CD4-positive, alpha-beta T cell (primary cell): ENCODE data around the gene ABCA9. TPM values are rescaled to one million over a fixed set of nuclear protein-coding genes. Genes with fewer than 3 reads are reported as not detected.

ENCODE experiments used
- ATAC-seq: fragments of 200-7000 bp; cut with Tn5 transposase; one replicate; pipeline ENCODE4 v1.10.0; 2022; ENCODE audit warnings: mild to moderate bottlenecking; ENCODE audit not compliant: poor library complexity
- CTCF ChIA-PET: fragments of 350-600 bp; sonication (Branson Sonifier 250); formaldehyde crosslinking; loops from one replicate; lab custom pipeline; 2021; ENCODE audit warnings: antibody characterized with exemption, inconsistent platforms; lab: Charles Lee
- POLR2A ChIA-PET: fragments of 350-600 bp; sonication (Branson Sonifier 250); formaldehyde crosslinking; loops from one replicate; lab custom pipeline; 2021; ENCODE audit warnings: antibody characterized with exemption, inconsistent platforms; lab: Charles Lee
- DNase-seq, 14 experiments: peaks; one replicate each; pipeline ENCODE4 v3.0.0-alpha.2; 2013 to 2020; ENCODE audit warnings: mixed read lengths in 2 of 14
- H3K27ac ChIP-seq, 2 donors: one replicate each; pipeline versions ENCODE4 v1.5.1 to v1.7.0; 2013; ENCODE audit warnings: low read length in 2 of 2, low read depth in 1 of 2, mild to moderate bottlenecking in 1 of 2
- H3K27me3 ChIP-seq, 2 experiments: 1 replicate in 1 of 2; 2 replicates in 1 of 2; pipeline versions ENCODE4 v1.6.1 to v1.7.0; 2013; ENCODE audit warnings: low read length in 2 of 2, control low read depth in 1 of 2, mild to moderate bottlenecking in 1 of 2, moderate library complexity in 1 of 2; ENCODE audit not compliant: insufficient read depth in 2 of 2, control insufficient read depth in 1 of 2
- H3K36me3 ChIP-seq: one replicate; pipeline ENCODE4 v1.6.1; 2013; ENCODE audit warnings: low read length, control low read depth; ENCODE audit not compliant: insufficient read depth
- H3K4me1 ChIP-seq: one replicate; pipeline ENCODE4 v1.6.1; 2013; ENCODE audit warnings: low read length, control low read depth; ENCODE audit not compliant: insufficient read depth
- H3K4me3 ChIP-seq: one replicate; pipeline ENCODE4 v1.5.1; 2013; ENCODE audit warnings: mild to moderate bottlenecking, low read length, moderate library complexity
- H3K9me3 ChIP-seq, 2 experiments: 1 replicate in 1 of 2; 2 replicates in 1 of 2; pipeline versions ENCODE4 v1.6.1 to v1.7.0; 2013; ENCODE audit warnings: low read length in 2 of 2, mild to moderate bottlenecking in 2 of 2, control low read depth in 1 of 2, moderate library complexity in 1 of 2; ENCODE audit not compliant: control insufficient read depth in 1 of 2, insufficient read depth in 1 of 2
- H3K27ac Mint-ChIP-seq: one replicate; pipeline ENCODE4 v1.8.0; 2020; ENCODE audit warnings: mixed read lengths
- H3K27me3 Mint-ChIP-seq: one replicate; pipeline ENCODE4 v1.8.0; 2021; ENCODE audit warnings: mixed read lengths
- H3K36me3 Mint-ChIP-seq: one replicate; pipeline ENCODE4 v1.8.0; 2021; ENCODE audit warnings: low read depth, mixed read lengths
- H3K4me1 Mint-ChIP-seq: one replicate; pipeline ENCODE4 v1.8.0; 2021; ENCODE audit warnings: low read depth, mixed read lengths
- H3K4me3 Mint-ChIP-seq: one replicate; pipeline ENCODE4 v1.8.0; 2020; ENCODE audit warnings: mild to moderate bottlenecking, mixed read lengths
- H3K9me3 Mint-ChIP-seq: one replicate; pipeline ENCODE4 v1.8.0; 2020; ENCODE audit warnings: mixed read lengths
- CTCF ChIP-seq: fragments of 200-600 bp; IDR thresholded peaks from one replicate; pipeline ENCODE4 v1.8.0; 2022; ENCODE audit warnings: antibody characterized with exemption, mild to moderate bottlenecking
- intact Hi-C, 2 experiments: fragments of 100-400 bp; cut with DNase I in 1 of 2; cut with micrococcal nuclease in 1 of 2; formaldehyde crosslinking; loops; one replicate each; pipeline versions ENCODE4 v1.15.1 to v1.9.0; 2023 to 2025; cut with DNase I, micrococcal nuclease
- total RNA-seq, 174 experiments: library from RNA in 2 of 174; stranded (reverse) in 2 of 174; gene quantifications; one replicate each; pipeline ENCODE4 v1.2.3 and lab custom pipeline; 2021 to 2026

The ABCA9 gene
- total RNA-seq, 2 experiments from 2014 or later: 0.03 TPM

GRCh38 chr17:69045646-69046045 lies 15.1 kb downstream of the ABCA9 start:
- ChIA-PET CTCF (no interaction called here), POLR2A (no interaction called here)
- intact Hi-C loops: no loop called here
- Mint-ChIP-seq H3K27ac (no peak overlapping the region), H3K4me1 (peaks cover 4% of the 10 kb centered on the region), H3K36me3 (no peaks in the 10 kb centered on the region), H3K4me3 (no peak overlapping the region), H3K9me3 (no peaks in the 10 kb centered on the region), H3K27me3 (peaks cover 11% of the 10 kb centered on the region)
- Histone ChIP-seq H3K27me3 (no peaks in the 10 kb centered on the region), H3K27ac (no peak overlapping the region), H3K4me3 (no peak overlapping the region), H3K36me3 (no peaks in the 10 kb centered on the region), H3K9me3 (no peaks in the 10 kb centered on the region), H3K4me1 (no peaks in the 10 kb centered on the region)
- DNase-seq (no peak), ATAC-seq (no peak)
- no peak for TF ChIP-seq CTCF

GRCh38 chr17:69044371-69044770 lies 16.4 kb downstream of the ABCA9 start:
- TF ChIP-seq CTCF: no peak
- ATAC-seq (no peak), DNase-seq (no peak)
- no peak overlapping the region for H3K4me3 Mint-ChIP-seq
- H3K27me3 Mint-ChIP-seq: peaks cover 6% of the 10 kb centered on the region
- POLR2A ChIA-PET: no interaction called here
- H3K4me3 ChIP-seq: no peak overlapping the region
- H3K27ac Mint-ChIP-seq: no peak overlapping the region
- no peaks in the 10 kb centered on the region for H3K9me3 Mint-ChIP-seq
- H3K27me3 ChIP-seq: no peaks in the 10 kb centered on the region
- H3K36me3 ChIP-seq: no peaks in the 10 kb centered on the region
- no peak overlapping the region for H3K27ac ChIP-seq
- CTCF ChIA-PET: no interaction called here
- intact Hi-C loops: no loop called here
- H3K9me3 ChIP-seq: no peaks in the 10 kb centered on the region
- peaks cover 3% of the 10 kb centered on the region for H3K4me1 Mint-ChIP-seq
- H3K36me3 Mint-ChIP-seq: no peaks in the 10 kb centered on the region
- H3K4me1 ChIP-seq: no peaks in the 10 kb centered on the region

- Mint-ChIP-seq H3K27ac (no peak overlapping the region), H3K36me3 (no peaks in the 10 kb centered on the region), H3K4me3 (no peak overlapping the region), H3K9me3 (no peaks in the 10 kb centered on the region), H3K27me3 (no peaks in the 10 kb centered on the region), H3K4me1 (no peaks in the 10 kb centered on the region)
- no peaks in the 10 kb centered on the region for H3K27me3 ChIP-seq
- CTCF ChIA-PET: no interaction called here
- H3K4me3 ChIP-seq: no peak overlapping the region
- intact Hi-C loops: no loop called here
- no peak overlapping the region for H3K27ac ChIP-seq
- TF ChIP-seq CTCF: no peak
- no peaks in the 10 kb centered on the region for H3K36me3 ChIP-seq
- POLR2A ChIA-PET: no interaction called here
- DNase-seq (no peak), ATAC-seq (no peak)
- no peaks in the 10 kb centered on the region for H3K4me1 ChIP-seq
- H3K9me3 ChIP-seq: no peaks in the 10 kb centered on the region
Observed at GRCh38 chr17:69043098-69043734, 17.5 kb downstream of the ABCA9 start.
